GM18505 (cell line): ENCODE data around the gene AXDND1.
"Not testable (repeated sequence)": the region's sequence is repeated elsewhere in the genome, so short reads cannot be mapped to it uniquely, and the experiment has no call there.

Source experiments
- ATAC-seq: cut with Tn5 transposase; IDR thresholded peaks from one replicate; pipeline ENCODE4 v1.9.1; 2021; ENCODE audit not compliant: unreplicated experiment
- POLR2A ChIP-seq: IDR thresholded peaks from 4 replicates; pipeline ENCODE4 v1.6.1; 2011; ENCODE audit warnings: borderline replicate concordance; ENCODE audit not compliant: insufficient read depth, insufficient read length; ENCODE audit errors: extremely low read depth

Gene AXDND1

DNA sequence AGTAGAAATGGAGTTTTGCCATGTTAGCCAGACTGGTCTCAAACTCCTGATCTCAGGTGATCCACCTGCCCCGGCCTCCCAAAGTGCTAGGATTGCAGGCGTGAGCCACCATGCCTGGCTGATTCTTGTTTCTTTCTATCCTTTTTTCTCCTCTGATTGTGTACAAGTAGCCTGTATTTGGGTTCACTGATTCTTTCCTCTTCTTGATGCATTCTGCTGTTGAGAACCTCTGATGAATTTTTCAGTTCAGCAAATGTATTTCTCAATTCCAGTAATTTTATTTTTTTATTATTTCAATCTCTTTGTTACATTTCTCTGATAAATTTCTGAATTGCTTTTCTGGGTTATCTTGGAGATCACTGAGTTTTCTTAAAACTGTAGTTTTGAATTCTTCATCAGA is 58.8 kb downstream of the AXDND1 start:
- no peak for TF ChIP-seq POLR2A
- no peak for ATAC-seq

GRCh38 chr1:179425186-179425585 is 59.4 kb downstream of the AXDND1 start:
- TF ChIP-seq POLR2A = no peak
- no peak for ATAC-seq

DNA sequence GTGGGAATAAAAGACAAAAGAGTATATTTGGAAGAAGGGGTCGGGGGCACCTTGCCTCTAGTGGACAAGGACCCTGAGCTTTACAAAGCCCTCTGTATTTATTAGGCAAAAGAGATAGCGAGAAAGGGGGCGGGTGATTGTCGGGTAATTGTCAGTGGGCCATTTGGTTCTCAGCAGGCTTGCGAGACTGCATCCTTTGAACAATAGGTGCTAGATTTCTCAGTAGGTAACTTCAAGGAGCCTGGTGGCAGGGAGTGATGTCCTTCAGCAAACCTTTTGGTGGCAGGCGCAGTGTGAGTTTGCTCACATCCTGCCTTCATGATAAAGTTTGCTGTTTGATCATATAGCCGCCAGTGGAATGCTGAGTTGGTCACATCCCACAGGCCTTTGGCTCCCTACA is 71.4 kb downstream of the AXDND1 start:
- no peak for ATAC-seq

DNA sequence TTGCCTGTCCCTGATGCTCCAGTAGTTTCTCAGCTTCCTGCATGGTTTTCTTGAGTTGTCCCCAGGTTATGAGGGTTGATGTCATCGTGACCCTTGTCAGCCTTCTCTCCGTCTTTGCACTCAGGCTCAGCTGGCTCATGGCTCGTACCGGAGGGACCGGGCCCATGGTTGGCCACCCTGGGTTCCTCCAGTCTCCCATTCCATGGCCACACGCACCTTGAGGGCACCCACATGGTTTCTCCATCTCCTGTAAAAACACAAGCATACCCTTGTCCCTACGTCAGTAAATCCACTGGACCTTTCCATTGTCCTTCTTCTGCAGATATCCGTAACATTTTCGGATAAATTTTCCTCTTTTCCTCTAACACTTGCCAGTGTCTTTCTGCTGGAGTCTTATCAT is 73.9 kb downstream of the AXDND1 start:
- not testable (repeated sequence) for ATAC-seq

More for the DNA sequence above, 71.4 kb downstream of the AXDND1 start:
- no peak for TF ChIP-seq POLR2A

DNA sequence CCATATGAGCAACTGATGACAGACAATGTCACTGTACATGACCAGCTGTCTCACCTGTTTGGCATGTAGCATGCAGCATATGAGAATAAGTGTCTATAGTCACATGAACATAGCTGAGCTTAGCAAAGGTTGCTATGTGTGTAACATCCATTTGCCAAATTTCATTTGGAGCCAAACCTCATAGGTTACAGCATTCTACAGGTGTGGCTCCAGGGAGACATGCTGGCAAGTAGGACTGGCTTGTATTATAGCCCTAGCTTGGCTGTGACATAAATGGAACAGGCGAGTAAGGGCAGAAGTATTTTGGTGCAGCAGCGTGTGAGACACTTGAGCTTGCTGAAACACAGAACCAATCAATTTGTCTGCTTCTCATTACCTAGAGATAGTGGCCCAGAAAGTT is 74.5 kb downstream of the AXDND1 start:
- not testable (repeated sequence) for ATAC-seq

DNA sequence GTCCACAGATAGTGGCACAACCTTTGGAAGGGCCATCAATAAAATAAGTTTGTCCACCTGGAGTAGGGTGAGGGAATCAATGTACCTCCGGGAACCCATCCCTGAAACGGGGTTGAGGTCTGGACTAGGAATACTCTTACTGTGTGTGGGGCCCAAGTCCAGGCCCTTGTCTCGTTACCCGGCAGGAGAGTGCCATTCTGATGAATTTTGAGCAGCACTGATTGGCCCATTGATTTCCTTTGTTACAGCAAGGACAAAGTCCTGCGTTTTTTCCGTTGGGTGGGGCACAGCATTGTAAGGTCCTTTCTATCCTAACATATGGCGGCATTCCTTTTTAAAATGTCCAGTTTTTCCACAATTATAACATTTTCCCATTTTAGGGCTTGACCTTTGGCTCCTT is 75.2 kb downstream of the AXDND1 start:
- ATAC-seq = no peak
- no peak for TF ChIP-seq POLR2A

GRCh38 chr1:179441501-179441900 is 75.7 kb downstream of the AXDND1 start:
- no peak for ATAC-seq
- no peak for TF ChIP-seq POLR2A

DNA sequence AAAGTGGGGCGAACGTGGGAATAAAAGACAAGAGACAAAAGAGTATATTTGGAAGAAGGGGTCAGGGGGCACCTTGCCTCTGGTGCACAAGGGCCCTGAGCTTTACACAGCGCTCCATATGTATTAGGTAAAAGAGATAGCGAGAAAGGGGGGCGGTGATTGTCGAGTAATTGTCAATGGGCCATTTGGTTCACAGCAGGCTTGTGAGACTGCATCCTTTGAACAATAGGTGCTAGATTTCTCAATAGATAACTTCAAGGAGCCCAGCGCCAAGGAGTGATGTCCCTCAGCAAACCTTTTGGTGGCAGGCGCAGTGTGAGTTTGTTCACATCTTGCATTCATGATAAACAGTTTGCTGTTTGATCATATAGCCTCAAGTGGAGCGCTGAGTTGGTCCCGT is 77.1 kb downstream of the AXDND1 start:
- not testable (repeated sequence) for ATAC-seq

GRCh38 chr1:179445593-179445992 is 79.8 kb downstream of the AXDND1 start:
- no peak for ATAC-seq
- TF ChIP-seq POLR2A = no peak

- no peak for ATAC-seq
- TF ChIP-seq POLR2A = no peak
These were observed 81.7 kb downstream of the AXDND1 start for GRCh38 chr1:179447489-179447888.

GRCh38 chr1:179448437-179449149 is 82.8 kb downstream of the AXDND1 start:
- no peak for ATAC-seq
- TF ChIP-seq POLR2A = no peak

DNA sequence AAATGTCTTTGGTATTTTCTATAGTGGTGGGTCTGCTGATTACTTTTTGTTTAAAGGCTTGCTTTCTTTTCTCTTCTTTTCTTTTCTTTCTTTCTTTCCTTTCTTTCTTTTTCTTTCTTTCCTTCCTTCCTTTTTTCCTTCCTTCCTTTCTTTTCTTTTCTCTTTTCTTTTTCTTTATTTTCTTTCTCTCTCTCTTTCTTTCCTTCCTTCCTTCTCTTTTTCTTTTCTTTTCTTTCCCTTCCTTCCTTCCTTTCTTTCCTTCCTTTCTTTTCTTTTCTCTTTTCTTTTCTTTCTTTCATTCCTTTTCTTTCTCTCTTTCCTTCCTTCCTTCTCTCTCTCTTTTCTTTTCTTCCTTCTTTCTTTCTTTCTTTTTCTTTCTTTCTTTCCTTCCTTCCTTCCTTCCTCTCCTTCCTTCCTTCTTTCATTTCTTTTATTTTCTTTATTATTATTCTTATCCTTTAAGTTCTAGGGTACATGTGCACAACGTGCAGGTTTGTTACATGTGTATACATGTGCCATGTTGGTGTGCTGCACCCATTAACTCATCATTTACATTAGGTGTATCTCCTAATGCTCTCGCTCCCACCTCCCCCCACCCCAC is 93.9 kb downstream of the AXDND1 start:
- ATAC-seq = not testable (repeated sequence)

DNA sequence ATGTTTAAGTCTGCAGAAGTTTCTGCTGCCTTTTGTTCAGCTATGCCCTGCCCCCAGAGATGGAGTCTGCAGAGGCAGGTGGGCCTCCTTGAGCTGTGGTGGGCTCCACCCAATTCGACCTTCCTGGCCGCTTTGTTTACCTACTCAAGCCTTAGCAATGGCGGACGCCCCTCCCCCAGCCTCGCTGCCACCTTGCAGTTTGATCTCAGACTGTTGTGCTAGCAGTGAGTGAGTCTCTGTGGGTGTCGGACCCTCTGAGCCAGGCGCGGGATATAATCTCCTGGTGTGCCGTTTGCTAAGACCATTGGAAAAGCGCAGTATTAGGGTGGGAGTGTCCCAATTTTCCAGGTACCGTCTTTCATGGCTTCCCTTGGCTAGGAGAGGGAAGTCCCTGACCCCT is 99.9 kb downstream of the AXDND1 start:
- not testable (repeated sequence) for ATAC-seq

DNA sequence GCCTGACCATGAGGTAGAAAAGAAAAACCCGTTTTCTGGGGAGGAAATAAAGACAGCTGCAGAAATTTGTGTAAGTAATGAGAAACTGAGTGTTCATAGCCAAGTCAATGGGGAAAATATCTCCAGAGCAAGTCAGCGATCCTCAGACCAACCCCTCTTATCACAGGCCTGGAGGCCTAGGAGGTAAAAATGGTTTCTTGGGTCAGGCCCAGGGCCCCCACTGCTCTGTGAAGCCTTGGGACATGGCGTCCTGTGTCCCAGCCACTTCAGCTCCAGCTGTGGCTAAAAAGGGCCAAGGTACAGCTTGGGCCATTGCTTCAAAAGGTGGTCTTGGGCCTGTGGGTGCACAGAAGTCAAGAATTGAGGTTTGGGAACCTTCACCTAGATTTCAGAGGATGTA is 108.9 kb downstream of the AXDND1 start:
- TF ChIP-seq POLR2A = no peak
- ATAC-seq = no peak

- TF ChIP-seq POLR2A = no peak
- ATAC-seq = no peak
These were observed 110.7 kb downstream of the AXDND1 start for GRCh38 chr1:179476484-179476883.
